GM23248 (cell line): ENCODE measurements around the gene ALKBH3.

Experiments used
- EZH2 ChIP-seq: fragments of 200-600 bp; sonication (generic); IDR thresholded peaks from 2 replicates; pipeline ENCODE4 v1.6.1; 2018; ENCODE audit warnings: antibody characterized with exemption, mild to moderate bottlenecking; ENCODE audit not compliant: insufficient read depth, poor library complexity, severe bottlenecking
- EZH2phosphoT487 ChIP-seq: fragments of 200-600 bp; sonication (generic); IDR thresholded peaks from 2 replicates; pipeline ENCODE4 v1.6.1; 2018; ENCODE audit warnings: antibody characterized with exemption, moderate library complexity, mild to moderate bottlenecking, low read depth; ENCODE audit not compliant: insufficient read depth

DNA sequence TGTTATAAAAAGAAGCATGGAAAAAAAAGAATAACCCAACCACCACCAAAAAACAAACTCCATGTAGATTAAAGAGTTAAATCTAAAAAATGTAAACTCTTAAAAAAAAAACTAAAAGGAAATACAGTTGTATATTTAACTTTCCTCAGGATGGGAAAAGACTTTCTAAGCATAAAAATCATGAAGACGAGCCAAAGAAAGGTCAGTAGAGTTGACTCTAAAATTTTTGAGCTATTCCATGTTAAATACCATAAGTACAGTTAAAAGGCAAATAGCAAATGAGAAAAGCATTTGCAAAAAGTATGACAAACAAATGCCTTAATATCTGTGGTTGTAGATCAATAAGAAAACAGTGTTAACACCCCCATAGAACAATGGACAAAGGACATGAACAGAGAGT, 33.8 kb downstream of the ALKBH3 start:
- TF ChIP-seq EZH2 (no peak), EZH2phosphoT487 (no peak)
